Hepatocyte (in vitro differentiated cells): ENCODE results near the gene NPB. TPM values are rescaled to one million over a fixed set of nuclear protein-coding genes. Genes with fewer than 3 reads are reported as not detected.

Experiments used
- DNase-seq: peaks from one replicate; pipeline ENCODE4 v3.0.0-alpha.2; 2016; ENCODE audit warnings: low spot score
- H2AFZ ChIP-seq: fragments of 200-600 bp; sonication (generic); 2 replicates; pipeline ENCODE4 v1.6.0; 2016; ENCODE audit warnings: antibody characterized with exemption, mild to moderate bottlenecking
- H3K27ac ChIP-seq: fragments of 200-600 bp; sonication (generic); 2 replicates; pipeline ENCODE4 v1.5.1; 2016; ENCODE audit warnings: mild to moderate bottlenecking
- H3K27me3 ChIP-seq: fragments of 200-600 bp; sonication (generic); 2 replicates; pipeline ENCODE4 v1.6.1; 2016
- H3K36me3 ChIP-seq: fragments of 200-600 bp; sonication (generic); replicated peaks from 2 replicates; pipeline ENCODE4 v1.5.1; 2016; ENCODE audit warnings: low read depth; ENCODE audit not compliant: insufficient read depth
- H3K4me1 ChIP-seq: fragments of 200-600 bp; sonication (generic); 2 replicates; pipeline ENCODE4 v1.5.1; 2016; ENCODE audit warnings: mild to moderate bottlenecking, moderate library complexity; ENCODE audit not compliant: insufficient read depth
- H3K4me2 ChIP-seq: fragments of 200-600 bp; sonication (generic); 2 replicates; pipeline ENCODE4 v1.6.0; 2016
- H3K4me3 ChIP-seq: fragments of 200-600 bp; sonication (generic); 2 replicates; pipeline ENCODE4 v1.5.1; 2016; ENCODE audit warnings: mild to moderate bottlenecking
- H3K79me2 ChIP-seq: fragments of 200-600 bp; sonication (generic); 2 replicates; pipeline ENCODE4 v1.6.0; 2017; ENCODE audit warnings: mild to moderate bottlenecking
- H3K9me2 ChIP-seq: fragments of 200-600 bp; sonication (generic); replicated peaks from 2 replicates; pipeline ENCODE4 v1.6.0; 2017; ENCODE audit warnings: mild to moderate bottlenecking; ENCODE audit not compliant: insufficient read depth
- H3K9me3 ChIP-seq: fragments of 200-600 bp; sonication (generic); 2 replicates; pipeline ENCODE4 v1.5.1; 2016; ENCODE audit warnings: low read depth, mild to moderate bottlenecking
- H4K20me1 ChIP-seq: fragments of 200-600 bp; sonication (generic); 2 replicates; pipeline ENCODE4 v1.6.0; 2016; ENCODE audit warnings: mild to moderate bottlenecking; ENCODE audit not compliant: insufficient read depth, poor library complexity, severe bottlenecking
- EZH2 ChIP-seq: fragments of 200-600 bp; sonication (generic); IDR thresholded peaks from 2 replicates; pipeline ENCODE4 v1.6.1; 2016; ENCODE audit warnings: antibody characterized with exemption, mild to moderate bottlenecking, borderline replicate concordance
- EZH2phosphoT487 ChIP-seq: fragments of 200-600 bp; sonication (generic); IDR thresholded peaks from one replicate; pipeline ENCODE4 v1.6.1; 2018; ENCODE audit warnings: antibody characterized with exemption, mild to moderate bottlenecking, low read depth, moderate library complexity; ENCODE audit not compliant: unreplicated experiment, severe bottlenecking
- WGBS: methylation state at CpG from one replicate; pipeline ENCODE4 v1.1.6; 2016; ENCODE audit warnings: low lambda C conversion rate; ENCODE audit errors: missing lambda C conversion rate; 5-methylcytosine and 5-hydroxymethylcytosine counted together
- polyA plus RNA-seq: library from polyadenylated mRNA; unstranded; fragments of >200 nt; fragmentation: Nextera tagmentation; extraction: Ambion mirVana; gene quantifications from 2 replicates; pipeline ENCODE4 v1.2.1, GENCODE V29; 2016
- total RNA-seq: library from RNA; depleted of rRNA; stranded (reverse); fragments of >200 nt; gene quantifications from 2 replicates; pipeline ENCODE4 v1.2.3, GENCODE V29; 2014
- TF ChIP-seq, protein P1 (sequence below): fragments of 200-600 bp; sonication (generic); IDR thresholded peaks from 2 replicates; pipeline ENCODE4 v1.5.1; 2016; ENCODE audit warnings: antibody characterized with exemption, mild to moderate bottlenecking; ENCODE audit not compliant: poor library complexity

The NPB gene
- total and polyA plus RNA-seq, 2 experiments from 2014 or later = 0.47 to 2.2 TPM

GRCh38 chr17:81877569-81877968 lies 24.5 kb upstream of the NPB start:
- H3K4me2 ChIP-seq = no peak overlapping the region
- H3K36me3 ChIP-seq = peaks cover 7% of the 10 kb centered on the region
- H3K27ac ChIP-seq = no peak overlapping the region
- H3K4me1 ChIP-seq = peaks cover 2% of the 10 kb centered on the region
- no peak overlapping the region for H2AFZ ChIP-seq
- TF ChIP-seq EZH2 (no peak), EZH2phosphoT487 (no peak)
- TF ChIP-seq, protein P1, sequence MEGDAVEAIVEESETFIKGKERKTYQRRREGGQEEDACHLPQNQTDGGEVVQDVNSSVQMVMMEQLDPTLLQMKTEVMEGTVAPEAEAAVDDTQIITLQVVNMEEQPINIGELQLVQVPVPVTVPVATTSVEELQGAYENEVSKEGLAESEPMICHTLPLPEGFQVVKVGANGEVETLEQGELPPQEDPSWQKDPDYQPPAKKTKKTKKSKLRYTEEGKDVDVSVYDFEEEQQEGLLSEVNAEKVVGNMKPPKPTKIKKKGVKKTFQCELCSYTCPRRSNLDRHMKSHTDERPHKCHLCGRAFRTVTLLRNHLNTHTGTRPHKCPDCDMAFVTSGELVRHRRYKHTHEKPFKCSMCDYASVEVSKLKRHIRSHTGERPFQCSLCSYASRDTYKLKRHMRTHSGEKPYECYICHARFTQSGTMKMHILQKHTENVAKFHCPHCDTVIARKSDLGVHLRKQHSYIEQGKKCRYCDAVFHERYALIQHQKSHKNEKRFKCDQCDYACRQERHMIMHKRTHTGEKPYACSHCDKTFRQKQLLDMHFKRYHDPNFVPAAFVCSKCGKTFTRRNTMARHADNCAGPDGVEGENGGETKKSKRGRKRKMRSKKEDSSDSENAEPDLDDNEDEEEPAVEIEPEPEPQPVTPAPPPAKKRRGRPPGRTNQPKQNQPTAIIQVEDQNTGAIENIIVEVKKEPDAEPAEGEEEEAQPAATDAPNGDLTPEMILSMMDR = no peak
- no peaks in the 10 kb centered on the region for H3K9me2 ChIP-seq
- H3K79me2 ChIP-seq = peaks cover 10% of the 10 kb centered on the region
- no peak overlapping the region for H3K4me3 ChIP-seq
- no peaks in the 10 kb centered on the region for H3K27me3 ChIP-seq
- 97% methylated on average over 5 of the region's 5 CpGs for WGBS
- no peaks in the 10 kb centered on the region for H3K9me3 ChIP-seq
- no peaks in the 10 kb centered on the region for H4K20me1 ChIP-seq
- no peak for DNase-seq

GRCh38 chr17:81878294-81878693 lies 23.7 kb upstream of the NPB start:
- Histone ChIP-seq H3K4me1 (no peaks in the 10 kb centered on the region), H4K20me1 (no peaks in the 10 kb centered on the region), H3K27me3 (no peaks in the 10 kb centered on the region), H3K4me2 (no peak overlapping the region), H3K9me3 (no peaks in the 10 kb centered on the region), H3K4me3 (no peak overlapping the region), H3K27ac (no peak overlapping the region), H3K9me2 (no peaks in the 10 kb centered on the region), H3K79me2 (peaks cover 3% of the 10 kb centered on the region), H3K36me3 (peaks cover 7% of the 10 kb centered on the region), H2AFZ (no peak overlapping the region)
- no peak for DNase-seq
- TF ChIP-seq, protein P1 = no peak
- TF ChIP-seq EZH2phosphoT487 = no peak
- no peak for TF ChIP-seq EZH2
- WGBS = 96% methylated on average over 3 of the region's 3 CpGs

DNA sequence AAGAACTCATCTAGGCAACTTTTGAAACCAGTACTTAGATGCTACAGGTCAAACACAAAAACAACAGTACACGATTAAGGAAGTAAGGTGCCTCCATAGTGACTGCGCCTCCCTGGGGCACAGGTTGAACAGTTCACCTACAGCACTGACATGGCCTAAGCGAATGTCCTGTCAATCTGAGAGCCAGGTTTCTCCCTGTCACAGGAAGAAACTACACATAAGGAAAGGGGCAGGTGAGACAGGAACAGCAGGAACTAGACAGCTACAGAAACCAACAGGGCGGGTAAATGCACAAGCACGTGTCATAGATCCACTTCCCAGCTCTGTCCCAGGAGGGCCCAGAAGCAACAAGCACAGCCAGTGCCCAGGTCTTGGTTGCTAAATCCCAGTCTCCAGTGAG lies 22.9 kb upstream of the NPB start:
- Histone ChIP-seq H4K20me1 (no peaks in the 10 kb centered on the region), H3K4me2 (no peak overlapping the region), H3K79me2 (no peaks in the 10 kb centered on the region), H3K4me1 (no peaks in the 10 kb centered on the region), H3K9me3 (no peaks in the 10 kb centered on the region), H3K9me2 (no peaks in the 10 kb centered on the region), H3K4me3 (no peak overlapping the region), H3K27me3 (no peaks in the 10 kb centered on the region), H3K36me3 (peaks cover 7% of the 10 kb centered on the region), H3K27ac (no peak overlapping the region), H2AFZ (no peak overlapping the region)
- no peak for TF ChIP-seq EZH2
- no peak for TF ChIP-seq EZH2phosphoT487
- TF ChIP-seq, protein P1 = no peak
- WGBS = 93% methylated on average over 5 of the region's 5 CpGs
- no peak for DNase-seq

DNA sequence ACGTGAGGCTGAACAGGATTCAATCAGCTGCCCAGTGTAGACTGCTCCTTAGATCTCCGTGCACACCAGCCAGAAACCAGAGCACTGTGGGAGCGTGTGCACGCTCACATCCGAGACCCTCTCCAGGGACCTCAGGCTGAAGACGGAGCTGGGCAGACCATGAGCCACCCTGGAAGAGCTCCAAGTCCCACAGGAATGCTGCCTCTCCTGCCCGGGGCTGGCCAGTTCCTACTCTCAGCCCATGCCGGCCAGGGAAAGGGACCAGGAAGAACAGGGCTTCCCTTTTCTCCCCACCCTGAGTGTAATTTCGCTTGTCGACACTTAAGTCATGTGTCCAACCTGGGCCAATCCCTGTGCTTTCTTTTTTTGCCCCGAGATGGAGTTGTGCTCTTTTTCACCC lies 17.5 kb upstream of the NPB start:
- Histone ChIP-seq H3K27ac (no peak overlapping the region), H3K9me3 (no peaks in the 10 kb centered on the region), H3K79me2 (peaks cover 24% of the 10 kb centered on the region), H3K36me3 (peaks cover 5% of the 10 kb centered on the region), H3K4me2 (no peak overlapping the region), H3K27me3 (no peaks in the 10 kb centered on the region), H3K4me1 (no peaks in the 10 kb centered on the region), H3K4me3 (no peak overlapping the region), H3K9me2 (no peaks in the 10 kb centered on the region), H2AFZ (no peak overlapping the region), H4K20me1 (no peaks in the 10 kb centered on the region)
- DNase-seq = no peak
- TF ChIP-seq EZH2phosphoT487 = no peak
- no peak for TF ChIP-seq EZH2
- TF ChIP-seq, protein P1 = no peak
- WGBS = 95% methylated on average over 11 of the region's 11 CpGs
